WI38 (cell line): ENCODE data around the gene LSM8.
"Not testable (repeated sequence)": the region's sequence is repeated elsewhere in the genome, so short reads cannot be mapped to it uniquely, and the experiment has no call there.

Experiments used
- H3K4me3 ChIP-seq: 2 replicates; pipeline ENCODE4 v1.5.1; 2011; ENCODE audit warnings: low read depth, mild to moderate bottlenecking, control low read depth, low read length
- TF ChIP-seq, protein P1 (sequence below): IDR thresholded peaks from 2 replicates; pipeline ENCODE4 v1.5.1; 2012; ENCODE audit warnings: low read depth, mild to moderate bottlenecking, control low read depth, low read length

LSM8 gene

DNA sequence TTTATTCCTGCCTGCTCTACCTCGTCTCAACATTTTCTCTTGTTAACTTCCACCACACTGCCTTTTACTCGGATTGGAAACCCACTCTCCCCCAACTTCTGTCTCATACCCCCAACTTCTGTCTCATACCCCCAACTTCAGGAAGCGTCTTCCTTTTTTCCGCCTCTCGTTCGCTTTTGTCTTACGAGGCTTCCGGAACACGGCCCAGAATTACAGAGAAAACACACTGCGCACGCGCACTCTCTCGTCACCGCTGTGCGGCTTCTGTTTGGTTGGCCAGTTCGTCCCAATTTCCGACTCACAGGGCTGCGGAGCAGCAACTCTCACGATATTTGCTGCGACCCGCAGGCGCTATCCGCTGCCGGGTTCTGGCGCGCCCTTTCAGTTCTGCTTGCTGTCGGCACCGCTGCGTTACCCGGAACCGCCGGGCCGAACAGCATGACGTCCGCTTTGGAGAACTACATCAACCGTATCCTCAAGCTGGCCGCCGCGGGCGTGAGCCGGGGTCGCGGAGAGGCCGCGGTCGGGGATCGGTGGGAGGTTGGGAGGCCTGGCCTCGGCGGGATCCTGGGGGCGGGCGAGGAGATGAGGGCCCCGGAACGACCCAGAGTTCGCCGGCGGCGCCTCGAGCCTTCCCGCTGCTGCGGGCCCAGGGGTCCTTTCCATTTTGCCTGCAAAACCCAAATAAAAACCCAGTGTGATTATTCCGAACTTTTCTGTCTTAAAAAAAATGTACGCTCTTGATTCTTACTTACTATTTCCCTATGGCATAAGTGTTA lies at the start of gene LSM8:
LSM8 (plus strand) TSS at position 379 of the 779 bp plus-strand sequence; CDS start at position 439, 60 bp downstream.
- TF ChIP-seq, protein P1, sequence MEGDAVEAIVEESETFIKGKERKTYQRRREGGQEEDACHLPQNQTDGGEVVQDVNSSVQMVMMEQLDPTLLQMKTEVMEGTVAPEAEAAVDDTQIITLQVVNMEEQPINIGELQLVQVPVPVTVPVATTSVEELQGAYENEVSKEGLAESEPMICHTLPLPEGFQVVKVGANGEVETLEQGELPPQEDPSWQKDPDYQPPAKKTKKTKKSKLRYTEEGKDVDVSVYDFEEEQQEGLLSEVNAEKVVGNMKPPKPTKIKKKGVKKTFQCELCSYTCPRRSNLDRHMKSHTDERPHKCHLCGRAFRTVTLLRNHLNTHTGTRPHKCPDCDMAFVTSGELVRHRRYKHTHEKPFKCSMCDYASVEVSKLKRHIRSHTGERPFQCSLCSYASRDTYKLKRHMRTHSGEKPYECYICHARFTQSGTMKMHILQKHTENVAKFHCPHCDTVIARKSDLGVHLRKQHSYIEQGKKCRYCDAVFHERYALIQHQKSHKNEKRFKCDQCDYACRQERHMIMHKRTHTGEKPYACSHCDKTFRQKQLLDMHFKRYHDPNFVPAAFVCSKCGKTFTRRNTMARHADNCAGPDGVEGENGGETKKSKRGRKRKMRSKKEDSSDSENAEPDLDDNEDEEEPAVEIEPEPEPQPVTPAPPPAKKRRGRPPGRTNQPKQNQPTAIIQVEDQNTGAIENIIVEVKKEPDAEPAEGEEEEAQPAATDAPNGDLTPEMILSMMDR, result no peak
- peak within 1 kb of the TSS; percentile 74 for H3K4me3 ChIP-seq

DNA sequence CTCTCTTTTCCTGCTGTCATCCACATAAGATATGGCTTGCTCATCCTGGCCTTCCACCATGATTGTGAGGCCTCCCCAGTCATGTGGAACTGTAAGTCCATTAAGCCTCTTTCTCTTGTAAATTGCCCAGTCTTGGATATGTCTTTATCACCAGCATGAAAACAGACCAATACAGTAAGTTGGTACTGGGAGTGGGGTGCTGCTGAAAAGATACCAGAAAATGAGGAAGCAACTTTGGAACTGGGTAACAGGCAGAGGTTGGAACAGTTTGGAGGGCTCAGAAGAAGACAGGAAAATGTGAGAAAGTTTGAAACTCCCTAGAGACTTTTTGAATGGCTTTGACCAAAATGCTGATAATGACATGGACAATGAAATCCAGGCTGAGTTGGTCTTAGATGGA lies 49.5 kb upstream of the LSM8 start:
- not testable (repeated sequence) for H3K4me3 ChIP-seq

DNA sequence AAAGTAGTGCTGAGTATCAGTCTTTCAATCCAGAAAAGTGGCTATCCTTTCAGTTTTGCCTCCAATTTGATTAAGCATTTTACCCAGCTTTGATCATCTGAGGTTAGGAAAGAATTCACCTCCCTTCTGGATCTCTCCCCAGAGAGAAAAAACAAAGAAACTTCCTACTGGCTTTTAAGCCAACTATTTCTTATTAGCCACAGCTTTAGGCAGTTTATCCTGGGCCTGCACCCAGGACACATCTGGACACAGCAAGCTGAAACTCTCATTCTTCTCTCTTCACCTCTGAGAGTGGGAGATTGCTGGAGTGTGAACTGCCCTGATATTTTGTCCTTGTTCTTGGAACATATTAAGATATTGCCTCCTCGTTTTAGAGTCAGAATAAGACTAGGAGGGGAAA lies 43.5 kb upstream of the LSM8 start:
- H3K4me3 ChIP-seq, result no peak overlapping the region
- TF ChIP-seq, protein P1, result no peak

DNA sequence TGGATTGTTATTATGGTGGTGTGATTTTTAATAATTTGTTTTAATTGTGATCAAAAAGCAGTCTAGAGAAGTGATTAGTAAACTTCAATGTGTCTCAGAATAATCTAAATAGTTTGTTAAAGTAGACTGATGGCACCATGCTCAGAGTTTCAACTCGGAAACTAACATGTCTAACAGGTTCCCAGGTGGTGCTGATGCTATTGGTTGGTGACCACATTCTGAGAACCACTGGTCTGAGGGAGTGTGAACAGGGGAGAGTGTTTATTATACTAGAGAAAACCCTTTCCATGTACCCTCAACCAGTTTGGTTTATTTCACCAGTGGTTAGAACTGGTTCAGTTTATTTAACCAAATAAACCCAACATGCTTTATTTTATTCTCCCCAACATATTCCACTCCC lies 42.0 kb upstream of the LSM8 start:
- TF ChIP-seq, protein P1, result no peak
- H3K4me3 ChIP-seq, result no peak overlapping the region

DNA sequence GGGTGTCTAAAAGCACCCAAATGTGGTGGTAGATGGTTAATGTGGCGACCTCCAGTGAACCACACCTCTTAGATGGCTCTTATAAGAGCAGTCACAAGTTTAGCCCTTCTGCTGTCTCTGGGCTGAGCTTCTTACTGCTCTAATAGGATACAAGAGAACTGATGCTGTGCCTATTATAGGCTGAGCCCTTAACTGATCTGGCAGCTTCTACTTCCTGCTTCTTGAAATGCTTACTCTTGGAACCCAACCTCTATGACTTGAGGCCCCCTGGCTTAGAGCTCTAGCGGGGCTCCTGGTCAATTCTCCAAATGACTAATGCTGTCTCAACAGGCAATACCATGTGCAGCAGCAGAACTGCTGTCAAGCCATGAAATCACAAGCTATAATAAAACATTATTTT lies 35.0 kb upstream of the LSM8 start:
- TF ChIP-seq, protein P1, result no peak
- H3K4me3 ChIP-seq, result no peak overlapping the region

DNA sequence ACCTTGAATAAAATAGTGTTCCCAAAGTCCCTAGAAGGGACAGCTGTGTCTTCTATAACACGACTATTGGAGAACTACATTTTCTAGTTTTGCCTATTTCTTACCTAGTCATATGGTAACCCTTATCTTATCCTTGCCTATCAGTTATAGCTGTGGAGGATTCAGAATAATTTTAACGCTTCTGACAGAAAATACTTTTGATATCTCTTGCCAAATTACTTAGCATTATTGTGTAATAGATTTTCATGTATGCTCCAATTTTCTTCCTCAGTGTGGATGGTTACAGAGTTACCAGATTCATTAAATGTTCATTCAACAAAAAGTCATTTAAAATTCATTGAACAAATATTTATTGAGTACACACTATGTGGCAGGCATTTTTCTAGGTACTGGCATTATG lies 34.6 kb upstream of the LSM8 start:
- no peak overlapping the region for H3K4me3 ChIP-seq
- TF ChIP-seq, protein P1, result no peak

DNA sequence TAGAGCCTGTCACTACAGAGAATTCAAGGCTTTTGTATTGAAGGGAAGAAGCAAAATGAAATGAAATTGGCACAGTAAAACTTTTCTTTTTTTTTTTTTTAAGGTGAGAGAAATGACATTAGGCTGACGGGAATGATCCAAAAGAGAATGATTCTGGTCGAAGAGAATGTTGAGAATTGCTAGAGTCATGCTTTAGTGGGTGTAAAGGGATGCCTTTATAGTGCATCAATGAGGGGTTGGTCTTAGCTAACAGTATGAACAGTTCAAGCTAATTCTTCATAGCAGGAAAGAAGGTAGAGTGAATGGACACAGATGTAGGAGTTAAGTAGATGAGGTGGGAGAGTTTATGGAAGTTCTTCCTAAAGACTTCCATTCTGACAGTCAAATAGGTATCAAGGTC lies 32.3 kb upstream of the LSM8 start:
- H3K4me3 ChIP-seq, result no peak overlapping the region
- TF ChIP-seq, protein P1, result no peak

DNA sequence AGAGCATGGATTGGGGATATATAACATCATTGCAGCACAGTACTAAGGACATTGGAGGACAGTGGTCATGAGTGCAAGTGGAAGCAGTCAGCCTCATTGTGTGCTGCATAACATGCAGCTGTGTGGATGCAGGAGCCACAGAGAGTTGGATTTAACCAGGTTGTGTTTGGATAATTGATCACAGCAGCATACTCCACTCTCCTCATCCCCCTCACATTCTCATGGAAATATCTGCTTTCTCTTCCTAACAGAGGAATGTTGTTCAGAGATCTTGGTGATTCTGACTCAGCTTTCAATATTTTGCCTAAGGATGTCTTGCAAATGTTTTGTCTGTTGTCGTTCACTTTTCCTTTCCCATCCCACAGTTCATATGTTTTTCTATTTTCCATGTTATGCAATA lies 31.8 kb upstream of the LSM8 start:
- TF ChIP-seq, protein P1, result no peak
- H3K4me3 ChIP-seq, result no peak overlapping the region
